Trophoblast cell (in vitro differentiated cells and primary cell): ENCODE data around the gene FBLN5.

ENCODE experiments used
- DNase-seq, 2 donors: peaks; one replicate each; pipeline ENCODE4 v3.0.0-alpha.2; 2016
- H2AFZ ChIP-seq: 2 replicates; pipeline ENCODE4 v1.6.1; 2013; ENCODE audit warnings: low read length, moderate library complexity, mild to moderate bottlenecking; ENCODE audit not compliant: insufficient read depth, poor library complexity
- H2AK5ac ChIP-seq: 2 replicates; pipeline ENCODE4 v1.6.1; 2013; ENCODE audit warnings: mild to moderate bottlenecking, low read length
- H2BK120ac ChIP-seq: 2 replicates; pipeline ENCODE4 v1.6.1; 2013; ENCODE audit warnings: low read length, mild to moderate bottlenecking, moderate library complexity; ENCODE audit not compliant: insufficient read depth, poor library complexity
- H2BK12ac ChIP-seq: 2 replicates; pipeline ENCODE4 v1.6.1; 2013; ENCODE audit warnings: mild to moderate bottlenecking, low read length, moderate library complexity
- H2BK5ac ChIP-seq: 2 replicates; pipeline ENCODE4 v1.6.1; 2013; ENCODE audit warnings: low read length, low read depth, moderate library complexity, mild to moderate bottlenecking; ENCODE audit not compliant: poor library complexity
- H3K14ac ChIP-seq: 2 replicates; pipeline ENCODE4 v1.6.1; 2013; ENCODE audit warnings: mild to moderate bottlenecking, low read length
- H3K18ac ChIP-seq: 2 replicates; pipeline ENCODE4 v1.6.1; 2013; ENCODE audit warnings: mild to moderate bottlenecking, low read length
- H3K23ac ChIP-seq: 2 replicates; pipeline ENCODE4 v1.6.1; 2013; ENCODE audit warnings: low read length
- H3K27ac ChIP-seq: 2 replicates; pipeline ENCODE4 v1.5.1; 2013; ENCODE audit warnings: low read depth, mild to moderate bottlenecking, inconsistent platforms, low read length, moderate library complexity
- H3K27me3 ChIP-seq: 2 replicates; pipeline ENCODE4 v1.6.1; 2013; ENCODE audit warnings: inconsistent platforms, mild to moderate bottlenecking, low read length, moderate library complexity; ENCODE audit not compliant: insufficient read depth
- H3K36me3 ChIP-seq, 2 experiments: 1 replicate in 1 of 2; 2 replicates in 1 of 2; pipeline ENCODE4 v1.6.1; 2013; ENCODE audit warnings: low read length in 2 of 2, mild to moderate bottlenecking in 2 of 2, moderate library complexity in 1 of 2; ENCODE audit not compliant: insufficient read depth in 2 of 2, control insufficient read depth in 1 of 2
- H3K4ac ChIP-seq: 2 replicates; pipeline ENCODE4 v1.6.1; 2013; ENCODE audit warnings: low read depth, mild to moderate bottlenecking, low read length, moderate library complexity
- H3K4me1 ChIP-seq, 2 experiments: 1 replicate in 1 of 2; 2 replicates in 1 of 2; pipeline ENCODE4 v1.6.1; 2013; ENCODE audit warnings: low read length in 2 of 2, mild to moderate bottlenecking in 2 of 2, moderate library complexity in 1 of 2; ENCODE audit not compliant: insufficient read depth in 2 of 2, control insufficient read depth in 1 of 2
- H3K4me2 ChIP-seq: 2 replicates; pipeline ENCODE4 v1.6.1; 2013; ENCODE audit warnings: inconsistent platforms, mild to moderate bottlenecking, low read length, moderate library complexity
- H3K4me3 ChIP-seq: 2 replicates; pipeline ENCODE4 v1.5.1; 2013; ENCODE audit warnings: mild to moderate bottlenecking, low read depth, low read length, inconsistent platforms
- H3K79me1 ChIP-seq: one replicate; pipeline ENCODE4 v1.6.1; 2013; ENCODE audit warnings: low read length
- H3K79me2 ChIP-seq: 2 replicates; pipeline ENCODE4 v1.6.1; 2013; ENCODE audit warnings: low read length, mild to moderate bottlenecking; ENCODE audit not compliant: control insufficient read depth, insufficient read depth, poor library complexity
- H3K9ac ChIP-seq: 2 replicates; pipeline ENCODE4 v1.6.1; 2013; ENCODE audit warnings: mild to moderate bottlenecking, low read length
- H3K9me3 ChIP-seq: 2 replicates; pipeline ENCODE4 v1.6.1; 2013; ENCODE audit warnings: low read depth, mild to moderate bottlenecking, control low read depth, inconsistent platforms, low read length; ENCODE audit not compliant: insufficient read depth
- H4K12ac ChIP-seq: 2 replicates; pipeline ENCODE4 v1.6.1; 2013; ENCODE audit warnings: low read depth, mild to moderate bottlenecking, low read length, moderate library complexity
- H4K8ac ChIP-seq: 2 replicates; pipeline ENCODE4 v1.6.1; 2013; ENCODE audit warnings: low read depth, mild to moderate bottlenecking, low read length, moderate library complexity
- H4K91ac ChIP-seq: one replicate; pipeline ENCODE4 v1.6.1; 2013; ENCODE audit warnings: low read depth, mild to moderate bottlenecking, low read length, moderate library complexity
- WGBS: extraction: QIAGEN DNeasy Blood & Tissue Kit; methylation state at CpG from one replicate; pipeline ENCODE4 v1.1.7; 2013; ENCODE audit warnings: missing lambda C conversion rate; ENCODE audit not compliant: insufficient read length, insufficient coverage; ENCODE audit errors: extremely low coverage; 5-methylcytosine and 5-hydroxymethylcytosine counted together

The FBLN5 gene

GRCh38 chr14:91879196-91879595, 68.3 kb downstream of the FBLN5 start:
- H3K9ac ChIP-seq, result no peak overlapping the region
- no CpG with 5 or more reads among the region's 6 CpGs for WGBS
- no peak overlapping the region for H2AFZ ChIP-seq
- H4K91ac ChIP-seq, result no peak overlapping the region
- H3K4me3 ChIP-seq, result no peak overlapping the region
- H3K14ac ChIP-seq, result no peak overlapping the region
- no peak overlapping the region for H3K27ac ChIP-seq
- H3K4ac ChIP-seq, result no peak overlapping the region
- peak in 1 of 2 donors; percentile 33 for DNase-seq
- no peaks in the 10 kb centered on the region for H3K4me1 ChIP-seq
- no peak overlapping the region for H2BK12ac ChIP-seq
- no peaks in the 10 kb centered on the region for H3K36me3 ChIP-seq
- H3K18ac ChIP-seq, result no peak overlapping the region
- H4K12ac ChIP-seq, result no peak overlapping the region
- no peak overlapping the region for H4K8ac ChIP-seq
- no peak overlapping the region for H2BK5ac ChIP-seq
- H3K4me2 ChIP-seq, result no peak overlapping the region
- H3K23ac ChIP-seq, result no peak overlapping the region
- no peak overlapping the region for H2AK5ac ChIP-seq
- no peaks in the 10 kb centered on the region for H3K79me2 ChIP-seq
- H3K27me3 ChIP-seq, result no peaks in the 10 kb centered on the region
- no peaks in the 10 kb centered on the region for H3K79me1 ChIP-seq
- H3K9me3 ChIP-seq, result peaks cover 4% of the 10 kb centered on the region
- H2BK120ac ChIP-seq, result no peak overlapping the region

GRCh38 chr14:91878274-91878673, 69.2 kb downstream of the FBLN5 start:
- Histone ChIP-seq H3K79me2 (no peaks in the 10 kb centered on the region), H3K23ac (no peak overlapping the region), H3K4me1 (no peaks in the 10 kb centered on the region), H3K27ac (no peak overlapping the region), H3K27me3 (no peaks in the 10 kb centered on the region), H2BK5ac (no peak overlapping the region), H3K9ac (no peak overlapping the region), H3K36me3 (no peaks in the 10 kb centered on the region), H3K4me3 (no peak overlapping the region), H3K4me2 (no peak overlapping the region), H2AK5ac (no peak overlapping the region), H3K18ac (no peak overlapping the region), H3K79me1 (no peaks in the 10 kb centered on the region), H2BK12ac (no peak overlapping the region), H2BK120ac (no peak overlapping the region), H2AFZ (no peak overlapping the region), H3K9me3 (peaks cover 4% of the 10 kb centered on the region), H4K12ac (no peak overlapping the region), H3K14ac (no peak overlapping the region), H4K8ac (no peak overlapping the region), H4K91ac (no peak overlapping the region), H3K4ac (no peak overlapping the region)
- DNase-seq, result no peak
- no CpG with 5 or more reads among the region's 5 CpGs for WGBS

GRCh38 chr14:91877376-91877915, 70.0 kb downstream of the FBLN5 start:
- Histone ChIP-seq H4K8ac (no peak overlapping the region), H3K27me3 (no peaks in the 10 kb centered on the region), H3K9ac (no peak overlapping the region), H2BK5ac (no peak overlapping the region), H3K36me3 (no peaks in the 10 kb centered on the region), H3K4me3 (no peak overlapping the region), H4K12ac (no peak overlapping the region), H3K79me2 (no peaks in the 10 kb centered on the region), H3K4ac (no peak overlapping the region), H2AK5ac (no peak overlapping the region), H3K9me3 (peaks cover 4% of the 10 kb centered on the region), H3K14ac (no peak overlapping the region), H3K79me1 (no peaks in the 10 kb centered on the region), H4K91ac (no peak overlapping the region), H3K27ac (no peak overlapping the region), H2BK120ac (no peak overlapping the region), H2BK12ac (no peak overlapping the region), H3K18ac (no peak overlapping the region), H3K4me1 (no peaks in the 10 kb centered on the region), H3K4me2 (no peak overlapping the region), H3K23ac (no peak overlapping the region), H2AFZ (no peak overlapping the region)
- peak; percentile 63 to 85 for DNase-seq
- no CpG with 5 or more reads among the region's 13 CpGs for WGBS

- H3K9ac ChIP-seq, result no peak overlapping the region
- H4K12ac ChIP-seq, result no peak overlapping the region
- H2BK5ac ChIP-seq, result no peak overlapping the region
- peaks cover 4% of the 10 kb centered on the region for H3K9me3 ChIP-seq
- H3K79me2 ChIP-seq, result no peaks in the 10 kb centered on the region
- DNase-seq, result no peak
- H4K8ac ChIP-seq, result no peak overlapping the region
- no peak overlapping the region for H3K27ac ChIP-seq
- no peak overlapping the region for H2BK12ac ChIP-seq
- H3K23ac ChIP-seq, result no peak overlapping the region
- no peak overlapping the region for H4K91ac ChIP-seq
- no peaks in the 10 kb centered on the region for H3K79me1 ChIP-seq
- H2BK120ac ChIP-seq, result no peak overlapping the region
- WGBS, result no CpG with 5 or more reads among the region's 6 CpGs
- H3K36me3 ChIP-seq, result no peaks in the 10 kb centered on the region
- no peak overlapping the region for H3K14ac ChIP-seq
- H3K4me1 ChIP-seq, result no peaks in the 10 kb centered on the region
- no peak overlapping the region for H3K4me3 ChIP-seq
- H3K27me3 ChIP-seq, result no peaks in the 10 kb centered on the region
- H3K18ac ChIP-seq, result no peak overlapping the region
- H2AFZ ChIP-seq, result no peak overlapping the region
- H3K4ac ChIP-seq, result no peak overlapping the region
- H2AK5ac ChIP-seq, result no peak overlapping the region
- H3K4me2 ChIP-seq, result no peak overlapping the region
Measured at GRCh38 chr14:91876492-91876891, 71.0 kb downstream of the FBLN5 start.
